Omental fat pad (tissue), 4 donors: ENCODE results near the gene IL18R1. TPM values are rescaled to one million over a fixed set of nuclear protein-coding genes. Genes with fewer than 3 reads are reported as not detected.

ENCODE experiments used
- ATAC-seq: fragments of 150-250 bp; one replicate; pipeline ENCODE4 v1.9.1; 2016; ENCODE audit warnings: mild to moderate bottlenecking, moderate library complexity; ENCODE audit not compliant: low FRiP score
- DNase-seq: peaks from one replicate; pipeline ENCODE4 v3.0.0-alpha.2; 2019; ENCODE audit warnings: low spot score
- total RNA-seq, 4 donors: library from RNA; depleted of rRNA; stranded (reverse); fragments of >200 nt; gene quantifications; one replicate each; pipeline ENCODE4 v1.1.0, GENCODE V29; 2016
- TF ChIP-seq, protein P1 (sequence below), 3 donors: fragments of 450-650 bp; IDR thresholded peaks; one replicate each; pipeline ENCODE4 v1.5.1; 2016 to 2017; ENCODE audit warnings: antibody characterized with exemption in 3 of 3, mild to moderate bottlenecking in 3 of 3, moderate library complexity in 2 of 3

IL18R1 gene
- total RNA-seq, 4 donors from 2014 or later, result 5.8 to 51.9 (median 24.4) TPM

DNA sequence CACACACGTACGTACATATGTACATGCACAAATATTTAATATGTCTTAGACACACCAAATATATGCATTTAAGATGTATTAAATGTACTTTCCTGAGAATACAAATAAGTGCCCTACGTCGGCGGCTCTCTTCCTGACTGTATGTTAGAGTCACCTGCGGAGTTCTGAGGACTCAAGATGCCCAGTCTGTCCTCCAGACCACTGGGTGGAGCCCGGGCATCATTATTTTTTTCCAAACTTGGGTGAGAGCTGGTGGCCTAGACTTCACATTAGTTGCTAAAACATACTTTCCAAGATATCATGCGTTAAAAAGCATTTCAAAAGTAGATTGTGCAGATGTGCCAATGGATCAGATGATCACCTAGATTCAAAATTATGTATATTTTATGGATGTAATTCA lies 2.9 kb downstream of the IL18R1 start:
- DNase-seq, result no peak
- TF ChIP-seq, protein P1, sequence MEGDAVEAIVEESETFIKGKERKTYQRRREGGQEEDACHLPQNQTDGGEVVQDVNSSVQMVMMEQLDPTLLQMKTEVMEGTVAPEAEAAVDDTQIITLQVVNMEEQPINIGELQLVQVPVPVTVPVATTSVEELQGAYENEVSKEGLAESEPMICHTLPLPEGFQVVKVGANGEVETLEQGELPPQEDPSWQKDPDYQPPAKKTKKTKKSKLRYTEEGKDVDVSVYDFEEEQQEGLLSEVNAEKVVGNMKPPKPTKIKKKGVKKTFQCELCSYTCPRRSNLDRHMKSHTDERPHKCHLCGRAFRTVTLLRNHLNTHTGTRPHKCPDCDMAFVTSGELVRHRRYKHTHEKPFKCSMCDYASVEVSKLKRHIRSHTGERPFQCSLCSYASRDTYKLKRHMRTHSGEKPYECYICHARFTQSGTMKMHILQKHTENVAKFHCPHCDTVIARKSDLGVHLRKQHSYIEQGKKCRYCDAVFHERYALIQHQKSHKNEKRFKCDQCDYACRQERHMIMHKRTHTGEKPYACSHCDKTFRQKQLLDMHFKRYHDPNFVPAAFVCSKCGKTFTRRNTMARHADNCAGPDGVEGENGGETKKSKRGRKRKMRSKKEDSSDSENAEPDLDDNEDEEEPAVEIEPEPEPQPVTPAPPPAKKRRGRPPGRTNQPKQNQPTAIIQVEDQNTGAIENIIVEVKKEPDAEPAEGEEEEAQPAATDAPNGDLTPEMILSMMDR (IDR thresholded peaks at IDR 0.05), result no peak
- ATAC-seq, result no peak

DNA sequence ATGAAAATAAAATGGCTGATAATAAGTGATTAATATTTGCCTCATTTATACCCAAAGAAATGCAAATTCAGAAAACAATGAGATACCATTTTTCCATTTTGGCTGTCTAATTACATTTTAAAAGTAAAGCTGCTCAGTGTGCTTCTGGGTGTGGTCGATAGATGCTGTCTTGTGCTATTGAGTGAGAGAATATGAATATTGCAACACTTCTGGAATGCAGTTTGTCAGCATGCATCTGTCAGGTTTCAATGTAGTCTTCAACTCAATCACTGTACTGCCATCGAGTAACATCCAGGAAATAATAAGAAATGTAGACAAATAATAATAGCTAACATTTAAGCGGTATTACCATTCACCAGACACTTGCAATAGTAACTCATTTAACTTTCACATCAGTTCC lies 3.9 kb downstream of the IL18R1 start:
- ATAC-seq (no peak), DNase-seq (no peak)
- TF ChIP-seq, protein P1 (IDR thresholded peaks at IDR 0.05), result no peak

DNA sequence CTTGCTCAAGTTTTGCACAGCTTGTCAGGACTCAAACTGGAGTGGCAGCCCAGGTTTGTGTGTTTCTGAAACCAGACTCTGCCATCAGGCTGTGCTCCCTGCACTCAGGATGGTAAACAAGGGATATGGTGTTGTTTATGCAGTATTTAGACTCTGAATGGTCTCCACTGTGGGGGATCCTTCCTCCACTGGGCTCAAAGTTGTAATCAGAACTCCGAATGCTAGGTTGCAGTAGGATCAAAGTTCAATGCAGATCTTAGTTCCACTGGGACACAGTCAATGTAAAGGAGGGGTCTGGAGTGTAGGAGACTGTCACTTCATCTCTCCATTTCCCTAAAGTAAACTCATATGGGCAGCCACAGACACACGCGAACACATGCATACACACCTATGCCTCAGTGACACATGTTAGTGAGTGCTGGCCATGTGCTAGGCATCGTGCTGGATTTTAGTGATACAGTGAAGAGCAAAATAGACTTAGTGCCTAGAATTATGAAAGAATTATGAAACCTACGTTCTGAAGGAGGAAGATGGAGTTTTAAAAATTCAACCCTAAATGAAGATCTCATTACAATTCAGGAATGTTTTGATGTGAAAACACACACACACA lies 6.1 kb downstream of the IL18R1 start:
- ATAC-seq, result no peak

DNA sequence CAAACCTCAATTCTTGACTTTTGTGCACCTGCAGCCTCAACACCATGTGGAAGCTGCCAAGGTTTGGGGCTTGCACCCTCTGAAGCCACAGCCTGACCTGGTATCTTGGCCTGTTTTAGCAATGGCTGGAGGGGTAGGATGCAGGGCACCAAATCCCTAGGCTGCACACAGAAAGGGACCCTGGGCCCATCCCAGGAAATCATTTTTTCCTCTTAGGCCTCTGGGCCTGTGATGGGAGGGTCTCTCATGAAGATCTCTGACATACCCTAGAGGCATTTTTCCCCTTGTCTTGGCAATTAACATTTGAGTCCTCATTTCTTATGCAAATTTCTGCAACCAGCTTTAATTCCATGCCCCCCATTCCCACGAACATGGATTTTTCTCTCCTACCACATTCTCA lies 10.2 kb downstream of the IL18R1 start:
- DNase-seq, result no peak
- TF ChIP-seq, protein P1 (IDR thresholded peaks at IDR 0.05), result no peak
- no peak for ATAC-seq

More for the DNA sequence above, 6.1 kb downstream of the IL18R1 start:
- TF ChIP-seq, protein P1 (IDR thresholded peaks at IDR 0.05), result no peak
- DNase-seq, result no peak

DNA sequence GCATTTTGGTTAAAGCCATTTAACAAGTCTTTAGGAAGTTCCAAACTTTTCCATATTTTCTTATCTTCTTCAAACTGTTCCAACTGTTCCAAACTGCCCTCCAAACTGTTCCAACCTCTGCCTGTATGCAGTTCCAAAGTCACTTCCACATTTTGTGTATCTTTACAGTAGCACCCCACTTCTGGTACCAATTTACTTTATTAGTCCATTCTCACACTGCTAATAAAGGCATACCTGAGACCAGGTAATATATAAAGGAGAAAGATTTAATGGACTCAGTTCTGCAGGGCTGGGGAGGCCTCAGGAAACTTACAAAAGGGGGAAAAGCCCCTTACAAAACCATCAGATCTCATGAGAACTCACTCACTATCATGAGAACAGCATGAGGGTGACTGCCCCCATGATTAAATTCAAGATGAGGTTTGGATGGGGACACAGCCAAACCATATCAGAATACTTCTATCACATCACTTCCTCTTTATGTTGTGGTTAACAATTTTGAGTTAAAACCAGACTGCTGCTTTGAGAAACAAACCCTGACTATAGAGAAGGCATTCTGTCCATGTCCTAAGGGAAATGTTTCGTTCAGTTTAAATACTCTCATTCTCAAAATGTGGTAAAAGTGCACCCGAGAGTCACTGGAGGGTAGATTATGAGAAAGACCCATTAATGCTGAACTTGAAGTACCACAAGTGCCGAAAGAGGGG lies 11.0 kb downstream of the IL18R1 start:
- TF ChIP-seq, protein P1 (IDR thresholded peaks at IDR 0.05), result no peak
- DNase-seq (no peak), ATAC-seq (no peak)

DNA sequence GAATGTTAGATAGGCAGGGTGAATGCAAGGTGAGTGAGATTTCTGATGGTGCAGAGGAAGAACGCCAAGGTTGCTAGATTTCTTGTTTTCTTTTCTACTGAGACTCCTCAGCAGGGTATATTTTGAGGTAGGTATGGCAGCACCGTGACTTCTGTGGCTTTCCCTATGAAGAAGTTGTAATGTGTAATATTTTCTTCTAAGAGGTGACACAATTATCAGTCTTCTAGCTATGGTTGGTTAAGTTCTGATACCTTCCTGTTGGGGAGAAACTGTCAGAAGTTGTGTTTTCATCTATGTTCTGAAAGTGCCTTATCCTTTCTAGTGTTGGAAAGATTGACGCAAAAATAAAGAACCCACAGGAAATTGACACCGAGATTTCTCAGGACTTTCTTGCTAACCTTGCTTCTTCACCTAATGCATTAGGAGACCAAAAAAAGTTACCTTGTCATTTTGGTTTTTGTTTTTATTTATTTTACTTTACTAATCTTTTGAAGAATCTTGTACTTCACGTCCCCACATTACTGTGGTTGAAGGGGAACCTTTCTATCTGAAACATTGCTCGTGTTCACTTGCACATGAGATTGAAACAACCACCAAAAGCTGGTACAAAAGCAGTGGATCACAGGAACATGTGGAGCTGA lies 11.9 kb downstream of the IL18R1 start:
- DNase-seq, result no peak
- TF ChIP-seq, protein P1 (IDR thresholded peaks at IDR 0.05), result no peak
- ATAC-seq, result no peak
